CD4-positive, alpha-beta T cell treated with Interleukin-4 for 4 hours (primary cell): Measurements from ENCODE around the gene MAP6.
A peak's percentile ranks its signal among the peaks of the same experiment; 100 is the strongest.

ENCODE experiments used
- DNase-seq: peaks from one replicate; pipeline ENCODE4 v3.0.0-alpha.2; 2020

Gene MAP6

DNA sequence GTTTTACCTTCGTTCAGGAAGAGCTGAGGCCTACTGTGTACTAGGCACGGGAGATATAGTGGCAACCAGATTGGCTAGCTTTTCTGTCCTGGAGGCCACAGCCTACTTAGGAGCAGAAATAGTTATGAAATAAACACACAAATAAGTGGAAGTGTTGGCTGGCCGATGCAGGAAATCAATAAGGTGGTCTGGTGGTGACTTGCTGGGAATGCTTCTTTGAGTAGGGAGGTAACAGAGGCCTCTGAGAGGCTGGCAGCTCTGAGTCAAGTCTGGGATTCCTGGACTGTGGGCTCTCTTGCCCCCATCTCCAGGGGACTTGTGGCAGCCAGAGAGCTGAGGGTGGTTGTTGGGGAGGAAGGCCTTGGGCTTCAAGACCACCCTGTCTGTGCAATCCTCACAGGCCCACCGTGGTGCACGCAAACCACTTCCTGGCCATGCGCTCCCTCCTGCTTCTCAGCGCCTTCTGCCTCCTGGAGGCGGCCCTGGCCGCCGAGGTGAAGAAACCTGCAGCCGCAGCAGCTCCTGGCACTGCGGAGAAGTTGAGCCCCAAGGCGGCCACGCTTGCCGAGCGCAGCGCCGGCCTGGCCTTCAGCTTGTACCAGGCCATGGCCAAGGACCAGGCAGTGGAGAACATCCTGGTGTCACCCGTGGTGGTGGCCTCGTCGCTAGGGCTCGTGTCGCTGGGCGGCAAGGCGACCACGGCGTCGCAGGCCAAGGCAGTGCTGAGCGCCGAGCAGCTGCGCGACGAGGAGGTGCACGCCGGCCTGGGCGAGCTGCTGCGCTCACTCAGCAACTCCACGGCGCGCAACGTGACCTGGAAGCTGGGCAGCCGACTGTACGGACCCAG lies 102.7 kb downstream of the MAP6 start:
- DNase-seq, result no peak

DNA sequence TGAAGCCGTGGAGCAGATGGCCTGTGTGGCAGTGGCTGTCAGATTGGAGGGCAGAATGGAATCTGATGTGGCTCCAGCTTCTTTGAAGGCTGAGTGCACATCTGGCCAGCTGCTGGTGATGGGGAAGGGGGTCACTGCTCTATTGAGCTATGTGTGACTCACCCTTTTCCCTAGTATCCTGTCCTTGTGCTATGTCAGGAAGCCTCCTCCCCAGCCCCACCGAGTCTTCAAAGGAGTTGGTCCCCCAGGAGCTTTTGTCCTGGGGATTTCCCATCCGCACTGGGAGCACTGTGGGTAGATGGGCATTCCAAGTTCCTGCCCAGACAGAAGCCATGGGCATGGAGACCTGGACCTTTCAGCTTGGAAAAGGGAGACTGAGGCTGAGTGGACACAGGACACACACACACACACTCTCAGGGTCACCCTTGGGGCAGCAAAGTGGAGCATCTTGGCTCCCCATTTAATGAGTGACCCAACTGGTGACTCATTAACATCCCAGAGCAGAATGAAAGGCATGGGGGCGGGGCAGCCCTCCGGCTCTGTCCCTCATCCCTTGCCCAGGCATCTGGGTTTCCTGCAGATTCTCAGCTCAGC lies 103.5 kb downstream of the MAP6 start:
- DNase-seq, result no peak

DNA sequence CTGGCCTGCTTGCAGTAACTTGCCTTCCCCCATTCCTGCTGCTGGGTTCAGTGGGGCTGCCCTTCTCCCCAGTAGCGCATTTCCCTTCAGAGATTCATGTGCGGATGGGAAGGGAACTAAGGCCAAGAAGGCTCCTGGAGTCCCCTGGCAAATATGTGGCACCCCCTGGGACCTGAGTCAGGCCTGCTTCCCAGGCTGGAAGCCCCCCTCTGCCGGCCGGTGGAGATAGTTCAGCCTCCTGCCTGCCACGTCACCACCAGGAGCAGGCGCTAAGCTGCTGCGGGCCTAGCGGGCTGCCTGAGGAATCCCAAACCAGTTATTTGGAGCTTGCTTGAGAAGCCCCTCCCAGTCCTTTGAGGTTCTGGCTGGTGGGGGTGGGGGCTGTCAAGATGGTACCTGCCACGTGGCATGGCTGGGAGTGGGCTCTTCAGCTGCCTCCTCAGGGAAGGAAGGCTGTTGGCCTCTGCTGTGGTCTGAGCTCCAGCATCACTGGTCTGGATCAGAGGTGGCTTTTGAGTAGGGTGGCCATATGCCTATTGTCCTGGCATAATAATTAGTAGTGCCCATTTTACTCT lies 104.8 kb downstream of the MAP6 start:
- no peak for DNase-seq

DNA sequence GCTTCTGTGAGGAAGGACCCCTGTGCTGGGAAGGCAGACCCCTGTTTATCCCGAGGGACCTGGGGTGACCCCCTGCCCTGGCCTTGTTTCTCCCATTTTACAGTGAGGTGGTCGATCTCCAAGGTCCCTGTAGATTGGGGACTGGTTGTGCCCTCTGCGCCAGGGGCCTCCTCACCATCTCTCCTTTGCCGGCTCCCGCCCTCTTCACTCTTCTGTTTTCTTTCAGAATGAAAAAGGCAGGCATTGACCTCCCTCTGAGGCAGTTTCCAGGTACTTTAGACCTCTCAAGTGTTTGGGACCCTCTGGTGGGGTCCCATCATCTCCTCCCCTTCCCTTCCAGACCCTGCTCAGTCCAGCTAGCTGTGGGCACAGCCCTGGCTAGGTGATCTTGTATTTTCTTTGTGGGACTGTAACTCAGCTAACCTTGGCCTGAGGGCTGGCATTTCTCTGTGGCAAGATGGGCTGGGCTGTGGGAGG lies 105.3 kb downstream of the MAP6 start:
- DNase-seq, result no peak

- DNase-seq, result no peak
These were observed 105.9 kb downstream of the MAP6 start for GRCh38 chr11:75562836-75563484.

DNA sequence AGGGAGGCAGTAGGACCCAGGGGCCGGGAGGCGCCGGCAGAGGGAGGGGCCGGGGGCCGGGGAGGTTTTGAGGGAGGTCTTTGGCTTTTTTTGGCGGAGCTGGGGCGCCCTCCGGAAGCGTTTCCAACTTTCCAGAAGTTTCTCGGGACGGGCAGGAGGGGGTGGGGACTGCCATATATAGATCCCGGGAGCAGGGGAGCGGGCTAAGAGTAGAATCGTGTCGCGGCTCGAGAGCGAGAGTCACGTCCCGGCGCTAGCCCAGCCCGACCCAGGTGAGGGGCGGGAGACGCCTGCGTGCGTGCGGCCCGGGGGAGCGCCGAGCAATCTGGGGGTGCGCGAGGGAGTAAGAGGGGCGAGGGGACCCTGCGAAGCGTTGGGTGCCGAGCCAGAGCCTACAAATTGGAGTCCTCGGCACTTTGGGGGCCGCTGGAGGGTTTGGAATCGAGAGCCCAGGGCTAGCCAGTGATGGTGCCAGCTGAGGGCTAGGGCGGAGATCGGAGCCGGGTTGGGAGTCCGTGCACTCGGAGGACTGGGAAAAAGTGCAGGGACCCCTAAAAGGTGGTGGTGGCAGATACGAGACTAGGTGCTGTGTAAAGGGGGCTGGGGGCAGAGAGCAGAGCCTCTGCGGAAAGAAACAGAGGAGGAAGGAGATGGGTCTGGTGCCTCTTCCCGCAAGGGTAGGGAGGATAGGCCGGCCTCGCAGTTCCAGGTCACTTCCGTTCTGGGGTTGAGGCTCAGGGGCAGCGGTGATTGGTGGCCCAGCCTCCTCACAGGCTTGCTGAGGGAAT lies 106.6 kb downstream of the MAP6 start, which contains the start of gene SERPINH1:
TSS of gene SERPINH1 (plus strand) at position 206 of the 788 bp plus-strand sequence. CDS start 4,097 bp downstream, outside the sequence.
- peak; percentile 59 for DNase-seq

DNA sequence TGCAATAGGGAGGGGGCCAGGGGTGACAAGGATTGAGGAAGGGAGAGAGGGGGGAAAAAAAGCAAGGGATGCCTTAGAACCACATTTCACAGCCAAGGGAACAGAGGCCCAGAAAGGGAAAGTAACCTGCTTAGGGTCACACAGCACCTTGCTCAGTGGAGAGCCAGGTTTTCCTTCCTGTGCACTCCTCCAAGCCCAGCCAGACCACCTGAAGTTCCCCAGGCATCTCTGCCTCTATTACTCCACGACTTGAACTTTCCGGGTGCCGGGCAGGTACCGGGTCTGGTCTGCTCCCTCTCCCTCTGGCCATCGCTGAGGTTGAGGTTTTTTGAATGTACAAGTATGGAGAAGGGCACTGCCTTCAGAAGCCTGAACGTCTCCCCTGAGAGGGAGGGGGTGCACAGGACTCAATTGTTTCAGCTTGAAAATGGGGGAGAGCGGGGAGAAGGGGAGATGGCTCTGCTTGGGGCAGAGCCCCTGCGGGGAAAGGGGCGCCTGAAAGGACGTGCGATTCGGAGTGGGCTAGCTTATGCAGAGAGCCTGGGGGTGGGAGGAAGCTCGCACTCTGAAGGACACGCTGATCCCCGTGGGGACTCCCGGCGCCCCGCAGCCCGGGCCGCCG lies 107.3 kb downstream of the MAP6 start:
- DNase-seq, result no peak

DNA sequence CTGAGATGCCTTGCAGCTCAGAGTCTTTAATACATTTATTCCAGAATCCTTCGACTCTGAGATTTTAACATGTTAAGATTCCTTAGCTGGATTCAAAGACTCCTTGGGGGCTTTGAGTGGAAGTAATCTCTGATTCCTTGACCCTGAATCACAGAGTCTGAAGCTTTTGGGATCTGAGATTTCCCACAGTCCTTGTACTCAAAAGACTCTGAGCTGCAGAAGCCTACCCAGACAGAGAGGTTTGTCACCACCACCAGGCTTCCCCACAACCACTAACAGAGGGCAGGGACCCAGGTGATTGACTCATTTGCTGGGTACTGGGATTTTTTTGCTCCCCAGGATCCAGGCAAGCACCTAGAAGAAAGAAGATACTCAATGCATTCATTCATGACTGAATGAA lies 108.2 kb downstream of the MAP6 start:
- no peak for DNase-seq

- DNase-seq, result no peak
These were observed 109.6 kb downstream of the MAP6 start for GRCh38 chr11:75558939-75559843.

GRCh38 chr11:75557666-75558494 lies 111.0 kb downstream of the MAP6 start:
- no peak for DNase-seq

- DNase-seq, result no peak
These were observed 112.6 kb downstream of the MAP6 start for GRCh38 chr11:75556275-75556674.

GRCh38 chr11:75555079-75555811 lies 113.6 kb downstream of the MAP6 start:
- no peak for DNase-seq

DNA sequence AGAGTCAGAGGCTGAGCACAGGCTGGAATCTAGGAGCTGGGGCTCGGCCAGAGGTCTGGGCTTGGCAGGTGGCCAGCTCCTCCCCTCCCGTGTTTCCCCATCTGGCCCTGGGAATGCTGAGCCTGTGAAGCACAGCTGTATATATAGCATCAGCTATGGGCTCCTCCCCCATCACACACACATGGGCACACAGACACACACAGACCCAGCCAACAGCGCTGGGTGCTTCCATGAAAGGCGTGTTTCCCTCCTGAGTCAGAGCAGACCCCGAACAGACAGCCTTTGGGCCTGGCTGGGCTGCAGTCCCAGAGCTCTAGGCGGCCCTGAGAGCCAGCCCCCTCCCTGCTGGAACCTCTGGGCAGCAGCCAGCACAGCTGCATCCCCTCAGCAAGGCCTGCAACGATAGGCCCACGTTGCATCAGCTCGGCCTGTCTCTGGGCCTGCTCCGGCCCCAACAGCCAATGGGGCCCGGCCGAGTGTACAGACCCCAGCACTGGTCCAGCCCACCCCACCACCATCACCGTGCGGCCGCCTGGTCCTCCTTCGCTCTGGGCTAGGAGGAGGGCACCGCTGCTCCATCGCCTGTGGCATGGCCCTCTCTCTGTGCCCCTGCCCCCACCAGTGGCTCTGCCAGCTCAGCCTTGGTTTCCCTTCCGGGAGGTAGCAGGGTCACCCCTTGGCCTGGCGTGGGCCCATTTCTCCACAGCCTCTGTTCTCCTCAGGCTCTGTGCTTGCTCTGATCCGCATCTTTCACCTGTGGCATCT lies 114.4 kb downstream of the MAP6 start:
- no peak for DNase-seq

DNA sequence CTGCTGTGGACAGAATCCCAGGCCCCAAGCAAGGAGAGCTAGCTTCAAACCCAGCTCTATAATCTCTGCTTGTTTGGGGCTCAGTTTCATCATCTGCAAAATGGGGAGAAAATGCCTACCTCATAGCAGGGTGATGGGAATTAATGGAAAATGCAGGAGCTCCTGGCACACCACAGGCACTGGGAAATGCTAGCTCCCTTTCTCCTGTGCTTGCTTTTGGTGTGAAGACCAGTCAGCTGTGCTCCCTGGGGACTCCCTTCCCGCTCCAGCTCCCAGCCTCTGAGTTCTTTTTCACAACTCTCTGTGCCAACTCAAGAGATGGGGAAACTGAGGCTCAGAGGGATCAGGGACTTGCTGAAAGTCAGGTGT lies 115.0 kb downstream of the MAP6 start:
- no peak for DNase-seq

DNA sequence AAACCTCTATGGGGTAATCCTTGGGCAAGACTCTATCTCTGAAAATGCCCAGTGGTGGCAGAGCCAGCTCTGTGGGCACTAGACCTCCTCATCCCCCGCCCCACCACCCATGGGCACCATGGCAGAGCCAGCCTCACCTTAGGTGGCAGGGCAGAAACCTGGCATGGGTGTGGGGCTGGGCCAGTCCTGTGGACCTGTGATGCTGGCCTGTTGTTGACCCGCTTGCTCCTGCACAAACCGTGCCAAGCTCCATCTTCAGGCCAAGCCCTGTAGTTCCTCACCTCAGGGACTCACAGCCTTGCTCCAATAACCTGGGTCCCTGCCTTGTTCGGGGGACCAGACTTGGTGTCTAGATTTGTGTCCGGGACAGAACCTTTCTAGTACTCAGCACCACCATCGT lies 115.7 kb downstream of the MAP6 start:
- no peak for DNase-seq

GRCh38 chr11:75549370-75549958 lies 119.4 kb downstream of the MAP6 start:
- DNase-seq, result no peak

DNA sequence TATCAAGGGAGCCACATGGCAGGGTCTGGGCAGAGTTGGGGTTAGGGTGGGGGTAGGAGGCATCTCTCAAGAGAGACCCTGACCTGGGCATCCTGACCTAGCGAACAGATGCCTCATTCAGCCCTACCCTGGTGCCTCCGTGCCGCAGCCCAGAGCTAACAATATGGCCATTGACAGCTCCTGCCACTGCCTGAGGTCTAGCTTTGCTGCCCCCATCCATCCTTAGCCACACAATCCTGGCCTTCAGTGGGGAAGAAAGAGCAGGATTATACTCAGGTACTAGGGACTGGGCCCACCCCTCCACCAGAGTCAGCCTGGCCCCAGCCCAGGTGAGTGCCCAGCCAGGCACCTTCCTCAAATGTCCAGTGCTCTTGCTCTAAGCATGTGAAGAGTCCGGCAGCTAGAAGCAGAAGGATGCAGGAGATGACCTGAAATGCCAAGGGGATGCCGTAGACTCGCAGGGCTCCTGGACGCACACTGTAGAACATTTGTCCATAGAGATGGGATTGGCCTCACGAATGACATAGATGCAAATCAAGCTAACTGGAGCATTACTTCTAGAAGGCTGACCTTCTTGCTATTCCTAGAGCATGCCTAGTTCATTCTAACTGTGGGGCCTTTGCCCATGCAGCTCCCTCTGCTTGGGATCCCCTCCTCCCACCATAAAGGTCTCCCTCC lies 120.1 kb downstream of the MAP6 start:
- DNase-seq, result no peak
